ENCODE measurements around the gene JARID2. TPM values are rescaled to one million over a fixed set of nuclear protein-coding genes. Genes with fewer than 3 reads are reported as not detected.

JARID2 gene
- polyA plus RNA-seq, 1 of the 3 experiments (the other 2 are of a cell fraction), result 3.4 TPM

GRCh38 chr6:15557174-15557573, 311.3 kb downstream of the JARID2 start:
- Histone ChIP-seq H3K4me3 (ENCODE audit: low read depth in 2 of 2, low read length in 1 of 2) (no peak overlapping the region), H3K79me2 (ENCODE audit: insufficient read depth) (no peaks in the 10 kb centered on the region), H3K27ac (ENCODE audit: low read depth in 2 of 2, low read length in 1 of 2) (no peak overlapping the region), H3K9ac (no peak overlapping the region), H3F3A (replicated peaks; ENCODE audit: insufficient read depth) (no peaks in the 10 kb centered on the region), H3K9me3 (no peaks in the 10 kb centered on the region), H3K36me3 (replicated peaks in 1 of 2; ENCODE audit: control insufficient read depth in 1 of 2, insufficient read depth in 2 of 2, low read length in 1 of 2) (no peaks in the 10 kb centered on the region), H3K27me3 (ENCODE audit: insufficient read depth) (no peaks in the 10 kb centered on the region), H2AFZ (ENCODE audit: low read depth) (no peak overlapping the region), H3K9me2 (no peaks in the 10 kb centered on the region), H3K4me1 (ENCODE audit: control insufficient read depth in 1 of 2, insufficient read depth in 2 of 2, low read depth in 1 of 2, low read length in 1 of 2) (peaks cover 0 to 5% of the 10 kb centered on the region in 2 experiments; a peak in 2 of 4 replicates), H4K20me1 (ENCODE audit: insufficient read depth) (no peaks in the 10 kb centered on the region), H3K4me2 (no peak overlapping the region)
- TF ChIP-seq IRF3 (IDR thresholded peaks at IDR 0.05; ENCODE audit: low read depth, low read length) (no peak), GATA2 (CRISPR knock-in tag; IDR thresholded peaks at IDR 0.05) (no peak), USF1 (IDR thresholded peaks at IDR 0.05; ENCODE audit: borderline replicate concordance, low read depth) (no peak), NRF1 (IDR thresholded peaks at IDR 0.05; ENCODE audit: low read depth, low read length) (no peak), TEAD4 (IDR thresholded peaks at IDR 0.05; ENCODE audit: borderline replicate concordance, insufficient read depth) (no peak), CTCF (IDR thresholded peaks at IDR 0.05) (no peak), RFX5 (IDR thresholded peaks at IDR 0.05; ENCODE audit: low read length) (no peak), EZH2phosphoT487 (IDR thresholded peaks at IDR 0.05; ENCODE audit: borderline replicate concordance, low read depth) (no peak), ZBTB33 (IDR thresholded peaks at IDR 0.05; ENCODE audit: borderline replicate concordance, low read depth) (no peak)
- ChIA-PET POLR2A (no interaction called here), CTCF (no interaction called here)
- no peak for DNase-seq

- no peaks in the 10 kb centered on the region for H4K20me1 ChIP-seq (ENCODE audit: insufficient read depth)
- no peak for DNase-seq
- CTCF ChIA-PET, result no interaction called here
- H3K4me2 ChIP-seq, result no peak overlapping the region
- no peak overlapping the region for H2AFZ ChIP-seq (ENCODE audit: low read depth)
- TF ChIP-seq GATA2 (CRISPR knock-in tag; IDR thresholded peaks at IDR 0.05), result no peak
- no peak for TF ChIP-seq TCF12 (IDR thresholded peaks at IDR 0.05)
- no peaks in the 10 kb centered on the region for H3K36me3 ChIP-seq (replicated peaks in 1 of 2; ENCODE audit: control insufficient read depth in 1 of 2, insufficient read depth in 2 of 2, low read length in 1 of 2)
- peaks cover 0 to 5% of the 10 kb centered on the region in 2 experiments; a peak in 1 of 4 replicates for H3K4me1 ChIP-seq (ENCODE audit: control insufficient read depth in 1 of 2, insufficient read depth in 2 of 2, low read depth in 1 of 2, low read length in 1 of 2)
- no peak overlapping the region for H3K9ac ChIP-seq
- H3K79me2 ChIP-seq (ENCODE audit: insufficient read depth), result no peaks in the 10 kb centered on the region
- H3K27me3 ChIP-seq (ENCODE audit: insufficient read depth), result no peaks in the 10 kb centered on the region
- no peaks in the 10 kb centered on the region for H3F3A ChIP-seq (replicated peaks; ENCODE audit: insufficient read depth)
- no peaks in the 10 kb centered on the region for H3K9me2 ChIP-seq
- H3K27ac ChIP-seq (ENCODE audit: low read depth in 2 of 2, low read length in 1 of 2), result no peak overlapping the region
- no peak overlapping the region for H3K4me3 ChIP-seq (ENCODE audit: low read depth in 2 of 2, low read length in 1 of 2)
- H3K9me3 ChIP-seq, result no peaks in the 10 kb centered on the region
- POLR2A ChIA-PET, result no interaction called here
- 100% methylated on average over 1 of the region's 1 CpG for WGBS (ENCODE audit: low lambda C conversion rate)
These were observed 314.8 kb downstream of the JARID2 start for GRCh38 chr6:15560713-15561112.

Measured in SK-N-SH (cell line).